Trophoblast cell (in vitro differentiated cells and primary cell): ENCODE data around the gene ESR2.

Experiments
- DNase-seq, 2 donors: peaks; one replicate each; pipeline ENCODE4 v3.0.0-alpha.2; 2016
- H2AFZ ChIP-seq: 2 replicates; pipeline ENCODE4 v1.6.1; 2013; ENCODE audit warnings: low read length, moderate library complexity, mild to moderate bottlenecking; ENCODE audit not compliant: insufficient read depth, poor library complexity
- H2AK5ac ChIP-seq: 2 replicates; pipeline ENCODE4 v1.6.1; 2013; ENCODE audit warnings: mild to moderate bottlenecking, low read length
- H2BK120ac ChIP-seq: 2 replicates; pipeline ENCODE4 v1.6.1; 2013; ENCODE audit warnings: low read length, mild to moderate bottlenecking, moderate library complexity; ENCODE audit not compliant: insufficient read depth, poor library complexity
- H2BK12ac ChIP-seq: 2 replicates; pipeline ENCODE4 v1.6.1; 2013; ENCODE audit warnings: mild to moderate bottlenecking, low read length, moderate library complexity
- H2BK5ac ChIP-seq: 2 replicates; pipeline ENCODE4 v1.6.1; 2013; ENCODE audit warnings: low read length, low read depth, moderate library complexity, mild to moderate bottlenecking; ENCODE audit not compliant: poor library complexity
- H3K14ac ChIP-seq: 2 replicates; pipeline ENCODE4 v1.6.1; 2013; ENCODE audit warnings: mild to moderate bottlenecking, low read length
- H3K18ac ChIP-seq: 2 replicates; pipeline ENCODE4 v1.6.1; 2013; ENCODE audit warnings: mild to moderate bottlenecking, low read length
- H3K23ac ChIP-seq: 2 replicates; pipeline ENCODE4 v1.6.1; 2013; ENCODE audit warnings: low read length
- H3K27ac ChIP-seq: 2 replicates; pipeline ENCODE4 v1.5.1; 2013; ENCODE audit warnings: low read depth, mild to moderate bottlenecking, inconsistent platforms, low read length, moderate library complexity
- H3K27me3 ChIP-seq: 2 replicates; pipeline ENCODE4 v1.6.1; 2013; ENCODE audit warnings: inconsistent platforms, mild to moderate bottlenecking, low read length, moderate library complexity; ENCODE audit not compliant: insufficient read depth
- H3K36me3 ChIP-seq, 2 experiments: 1 replicate in 1 of 2; 2 replicates in 1 of 2; pipeline ENCODE4 v1.6.1; 2013; ENCODE audit warnings: low read length in 2 of 2, mild to moderate bottlenecking in 2 of 2, moderate library complexity in 1 of 2; ENCODE audit not compliant: insufficient read depth in 2 of 2, control insufficient read depth in 1 of 2
- H3K4ac ChIP-seq: 2 replicates; pipeline ENCODE4 v1.6.1; 2013; ENCODE audit warnings: low read depth, mild to moderate bottlenecking, low read length, moderate library complexity
- H3K4me1 ChIP-seq, 2 experiments: 1 replicate in 1 of 2; 2 replicates in 1 of 2; pipeline ENCODE4 v1.6.1; 2013; ENCODE audit warnings: low read length in 2 of 2, mild to moderate bottlenecking in 2 of 2, moderate library complexity in 1 of 2; ENCODE audit not compliant: insufficient read depth in 2 of 2, control insufficient read depth in 1 of 2
- H3K4me2 ChIP-seq: 2 replicates; pipeline ENCODE4 v1.6.1; 2013; ENCODE audit warnings: inconsistent platforms, mild to moderate bottlenecking, low read length, moderate library complexity
- H3K4me3 ChIP-seq: 2 replicates; pipeline ENCODE4 v1.5.1; 2013; ENCODE audit warnings: mild to moderate bottlenecking, low read depth, low read length, inconsistent platforms
- H3K79me1 ChIP-seq: one replicate; pipeline ENCODE4 v1.6.1; 2013; ENCODE audit warnings: low read length
- H3K79me2 ChIP-seq: 2 replicates; pipeline ENCODE4 v1.6.1; 2013; ENCODE audit warnings: low read length, mild to moderate bottlenecking; ENCODE audit not compliant: control insufficient read depth, insufficient read depth, poor library complexity
- H3K9ac ChIP-seq: 2 replicates; pipeline ENCODE4 v1.6.1; 2013; ENCODE audit warnings: mild to moderate bottlenecking, low read length
- H3K9me3 ChIP-seq: 2 replicates; pipeline ENCODE4 v1.6.1; 2013; ENCODE audit warnings: low read depth, mild to moderate bottlenecking, control low read depth, inconsistent platforms, low read length; ENCODE audit not compliant: insufficient read depth
- H4K12ac ChIP-seq: 2 replicates; pipeline ENCODE4 v1.6.1; 2013; ENCODE audit warnings: low read depth, mild to moderate bottlenecking, low read length, moderate library complexity
- H4K8ac ChIP-seq: 2 replicates; pipeline ENCODE4 v1.6.1; 2013; ENCODE audit warnings: low read depth, mild to moderate bottlenecking, low read length, moderate library complexity
- H4K91ac ChIP-seq: one replicate; pipeline ENCODE4 v1.6.1; 2013; ENCODE audit warnings: low read depth, mild to moderate bottlenecking, low read length, moderate library complexity
- WGBS: extraction: QIAGEN DNeasy Blood & Tissue Kit; methylation state at CpG from one replicate; pipeline ENCODE4 v1.1.7; 2013; ENCODE audit warnings: missing lambda C conversion rate; ENCODE audit not compliant: insufficient read length, insufficient coverage; ENCODE audit errors: extremely low coverage; 5-methylcytosine and 5-hydroxymethylcytosine counted together

Gene ESR2

DNA sequence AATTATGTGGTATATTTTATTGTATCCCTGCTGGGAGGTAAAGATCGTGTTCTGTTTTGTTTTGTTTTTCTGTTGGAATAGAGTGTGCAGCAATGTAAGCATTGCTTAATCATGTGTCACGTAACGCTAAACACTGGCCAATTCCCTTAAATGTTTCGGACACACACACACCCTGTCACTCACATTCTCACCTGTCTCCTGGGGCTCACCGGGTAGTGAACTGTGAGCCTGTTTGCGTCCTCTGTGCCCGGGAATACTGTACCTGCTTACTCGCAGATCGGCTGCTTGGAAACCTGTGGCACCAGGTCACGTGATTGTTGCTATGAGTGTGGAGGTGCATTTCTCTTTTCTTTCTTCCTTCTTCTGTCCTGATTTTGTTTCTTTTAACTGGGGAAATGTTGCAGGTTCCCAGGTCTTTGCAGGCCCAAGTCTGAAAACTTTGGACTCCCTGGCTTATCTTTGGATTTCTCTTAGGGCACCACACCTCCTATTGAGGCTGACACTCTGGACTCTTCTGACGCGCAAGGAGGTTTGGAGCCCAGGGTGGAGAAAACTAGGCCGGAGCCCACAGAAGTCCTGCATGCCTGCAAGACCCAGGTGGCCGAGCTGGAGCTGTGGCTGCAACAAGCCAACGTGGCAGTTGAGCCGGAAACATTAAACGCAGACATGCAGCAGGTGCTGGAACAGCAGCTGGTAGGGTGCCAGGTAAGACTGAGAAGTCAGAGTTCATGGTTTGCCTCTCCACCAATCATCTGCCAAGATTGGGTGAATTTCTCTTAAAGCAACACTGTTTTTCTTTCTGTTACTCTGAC, 181.1 kb downstream of the ESR2 start:
- peak; percentile 55 to 68 for DNase-seq

GRCh38 chr14:64110802-64111201, 183.4 kb downstream of the ESR2 start:
- no peak overlapping the region for H4K91ac ChIP-seq
- H3K9me3 ChIP-seq, result no peaks in the 10 kb centered on the region
- H3K23ac ChIP-seq, result no peak overlapping the region
- H3K27ac ChIP-seq, result no peak overlapping the region
- no peaks in the 10 kb centered on the region for H3K79me1 ChIP-seq
- H3K4me1 ChIP-seq, result no peaks in the 10 kb centered on the region
- H2AFZ ChIP-seq, result no peak overlapping the region
- no peak overlapping the region for H4K8ac ChIP-seq
- peaks cover 0 to 8% of the 10 kb centered on the region in 2 experiments for H3K36me3 ChIP-seq
- DNase-seq, result no peak
- H3K4me2 ChIP-seq, result no peak overlapping the region
- H2BK5ac ChIP-seq, result no peak overlapping the region
- WGBS, result no CpG with 5 or more reads among the region's 1 CpG
- no peak overlapping the region for H3K14ac ChIP-seq
- H4K12ac ChIP-seq, result no peak overlapping the region
- H3K18ac ChIP-seq, result no peak overlapping the region
- H3K79me2 ChIP-seq, result no peaks in the 10 kb centered on the region
- H2BK120ac ChIP-seq, result no peak overlapping the region
- H3K4ac ChIP-seq, result no peak overlapping the region
- no peak overlapping the region for H2BK12ac ChIP-seq
- H3K9ac ChIP-seq, result no peak overlapping the region
- no peak overlapping the region for H3K4me3 ChIP-seq
- no peak overlapping the region for H2AK5ac ChIP-seq
- no peaks in the 10 kb centered on the region for H3K27me3 ChIP-seq

More for the DNA sequence above, 181.1 kb downstream of the ESR2 start:
- H4K8ac ChIP-seq, result no peak overlapping the region
- H3K36me3 ChIP-seq, result peaks cover 0 to 8% of the 10 kb centered on the region in 2 experiments
- no peak overlapping the region for H2BK120ac ChIP-seq
- H3K9ac ChIP-seq, result no peak overlapping the region
- no peak overlapping the region for H3K27ac ChIP-seq
- no peak overlapping the region for H4K12ac ChIP-seq
- H2BK5ac ChIP-seq, result no peak overlapping the region
- no peak overlapping the region for H4K91ac ChIP-seq
- no peaks in the 10 kb centered on the region for H3K27me3 ChIP-seq
- H3K79me2 ChIP-seq, result no peaks in the 10 kb centered on the region
- H3K4me2 ChIP-seq, result no peak overlapping the region
- H2BK12ac ChIP-seq, result no peak overlapping the region
- no peak overlapping the region for H3K14ac ChIP-seq
- no peak overlapping the region for H3K23ac ChIP-seq
- H2AFZ ChIP-seq, result no peak overlapping the region
- no peaks in the 10 kb centered on the region for H3K79me1 ChIP-seq
- no peak overlapping the region for H3K4ac ChIP-seq
- no peak overlapping the region for H3K18ac ChIP-seq
- no peak overlapping the region for H3K4me3 ChIP-seq
- WGBS, result no CpG with 5 or more reads among the region's 17 CpGs
- no peak overlapping the region for H2AK5ac ChIP-seq
- no peaks in the 10 kb centered on the region for H3K4me1 ChIP-seq
- H3K9me3 ChIP-seq, result no peaks in the 10 kb centered on the region

GRCh38 chr14:64109819-64110554, 184.2 kb downstream of the ESR2 start:
- Histone ChIP-seq H4K8ac (no peak overlapping the region), H3K79me2 (no peaks in the 10 kb centered on the region), H3K4me2 (no peak overlapping the region), H3K79me1 (no peaks in the 10 kb centered on the region), H2AK5ac (no peak overlapping the region), H3K36me3 (peaks cover 0 to 9% of the 10 kb centered on the region in 2 experiments), H3K18ac (no peak overlapping the region), H2AFZ (no peak overlapping the region), H3K23ac (no peak overlapping the region), H4K91ac (no peak overlapping the region), H3K4ac (no peak overlapping the region), H3K27ac (no peak overlapping the region), H2BK12ac (no peak overlapping the region), H4K12ac (no peak overlapping the region), H2BK120ac (no peak overlapping the region), H3K4me1 (no peaks in the 10 kb centered on the region), H2BK5ac (no peak overlapping the region), H3K4me3 (no peak overlapping the region), H3K9me3 (no peaks in the 10 kb centered on the region), H3K9ac (no peak overlapping the region), H3K14ac (no peak overlapping the region), H3K27me3 (no peaks in the 10 kb centered on the region)
- no CpG with 5 or more reads among the region's 1 CpG for WGBS
- DNase-seq, result peak; percentile 83 to 96

DNA sequence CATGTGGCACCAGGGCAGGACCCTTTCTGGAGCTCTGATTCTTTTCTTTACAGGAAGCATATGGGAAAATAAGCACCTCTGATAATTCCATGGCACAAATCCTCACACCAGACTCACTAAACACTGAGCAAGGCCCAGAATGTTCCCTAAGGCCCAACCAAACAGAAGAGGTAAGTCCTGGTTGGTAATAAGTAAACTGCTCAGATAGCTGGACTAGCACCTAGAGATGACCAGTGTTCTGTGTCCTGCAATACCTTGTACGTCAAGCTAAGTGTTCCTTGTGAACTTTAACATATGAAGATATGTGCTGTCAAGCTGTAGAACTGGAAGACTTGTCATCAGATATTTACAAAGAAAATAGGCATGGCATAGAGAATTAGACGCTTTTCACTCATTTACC, 186.7 kb downstream of the ESR2 start:
- Histone ChIP-seq H3K79me1 (no peaks in the 10 kb centered on the region), H3K9me3 (no peaks in the 10 kb centered on the region), H3K36me3 (peaks cover 0 to 6% of the 10 kb centered on the region in 2 experiments), H3K18ac (no peak overlapping the region), H3K14ac (no peak overlapping the region), H2AFZ (no peak overlapping the region), H3K23ac (no peak overlapping the region), H2BK5ac (no peak overlapping the region), H2BK12ac (no peak overlapping the region), H3K4me2 (no peak overlapping the region), H3K4me1 (no peaks in the 10 kb centered on the region), H3K4ac (no peak overlapping the region), H3K79me2 (no peaks in the 10 kb centered on the region), H4K8ac (no peak overlapping the region), H3K27me3 (no peaks in the 10 kb centered on the region), H3K9ac (no peak overlapping the region), H3K27ac (no peak overlapping the region), H4K12ac (no peak overlapping the region), H2AK5ac (no peak overlapping the region), H2BK120ac (no peak overlapping the region), H3K4me3 (no peak overlapping the region), H4K91ac (no peak overlapping the region)
- DNase-seq, result peak in 1 of 2 donors; percentile 42
- no CpG with 5 or more reads among the region's 2 CpGs for WGBS
